Neural progenitor cell (in vitro differentiated cells): ENCODE data around the gene OR5H14. TPM values are rescaled to one million over a fixed set of nuclear protein-coding genes. Genes with fewer than 3 reads are reported as not detected.

Experiments used
- DNase-seq: peaks from one replicate; pipeline ENCODE4 v3.0.0-alpha.2; 2016; ENCODE audit warnings: low spot score
- H2AFZ ChIP-seq: fragments of 200-600 bp; sonication (generic); replicated peaks from 2 replicates; pipeline ENCODE4 v1.6.1; 2016; ENCODE audit warnings: antibody characterized with exemption
- H3F3A ChIP-seq: fragments of 200-600 bp; sonication (generic); 2 replicates; pipeline ENCODE4 v1.6.1; 2016; ENCODE audit warnings: antibody characterized with exemption, low read depth
- H3K27ac ChIP-seq: fragments of 200-600 bp; sonication (generic); 2 replicates; pipeline ENCODE4 v1.5.1; 2016; ENCODE audit warnings: mild to moderate bottlenecking
- H3K27me3 ChIP-seq: fragments of 200-600 bp; sonication (generic); 2 replicates; pipeline ENCODE4 v1.6.1; 2016; ENCODE audit warnings: mild to moderate bottlenecking, moderate library complexity
- H3K36me3 ChIP-seq: fragments of 200-600 bp; sonication (generic); 2 replicates; pipeline ENCODE4 v1.5.1; 2016
- H3K4me1 ChIP-seq: fragments of 200-600 bp; sonication (generic); 2 replicates; pipeline ENCODE4 v1.6.1; 2016; ENCODE audit warnings: mixed run types
- H3K4me2 ChIP-seq: fragments of 200-600 bp; sonication (generic); 2 replicates; pipeline ENCODE4 v1.6.1; 2016
- H3K4me3 ChIP-seq: fragments of 200-600 bp; sonication (generic); 2 replicates; pipeline ENCODE4 v1.5.1; 2016
- H3K79me2 ChIP-seq: fragments of 200-600 bp; sonication (generic); 2 replicates; pipeline ENCODE4 v1.6.1; 2016; ENCODE audit warnings: low read depth
- H3K9ac ChIP-seq: fragments of 200-600 bp; sonication (generic); 2 replicates; pipeline ENCODE4 v1.6.1; 2016
- H3K9me3 ChIP-seq: fragments of 200-600 bp; sonication (generic); 2 replicates; pipeline ENCODE4 v1.5.1; 2016; ENCODE audit warnings: low read depth
- H4K20me1 ChIP-seq: fragments of 200-600 bp; sonication (generic); 2 replicates; pipeline ENCODE4 v1.6.1; 2016; ENCODE audit warnings: low read depth
- H3K27ac Mint-ChIP-seq: 3 replicates; pipeline ENCODE4 v1.8.0; 2021; ENCODE audit warnings: mixed read lengths
- H3K27me3 Mint-ChIP-seq: 2 replicates; pipeline ENCODE4 v1.8.0; 2022; ENCODE audit warnings: low read depth, mild to moderate bottlenecking, inconsistent platforms, moderate library complexity, mixed read lengths; ENCODE audit not compliant: insufficient read depth
- H3K36me3 Mint-ChIP-seq: 3 replicates; pipeline ENCODE4 v1.8.0; 2021; ENCODE audit warnings: mixed read lengths
- H3K4me1 Mint-ChIP-seq: 3 replicates; pipeline ENCODE4 v1.8.0; 2021; ENCODE audit warnings: mixed read lengths
- H3K4me3 Mint-ChIP-seq: 3 replicates; pipeline ENCODE4 v1.8.0; 2021; ENCODE audit warnings: mild to moderate bottlenecking, moderate library complexity, mixed read lengths
- H3K9me3 Mint-ChIP-seq: 3 replicates; pipeline ENCODE4 v1.8.0; 2020; ENCODE audit warnings: mixed read lengths
- CTCF ChIP-seq: fragments of 200-600 bp; sonication (generic); IDR thresholded peaks from 2 replicates; pipeline ENCODE4 v1.5.1; 2017; ENCODE audit warnings: antibody characterized with exemption, mild to moderate bottlenecking
- EZH2 ChIP-seq: fragments of 200-600 bp; sonication (generic); IDR thresholded peaks from 2 replicates; pipeline ENCODE4 v1.6.1; 2017; ENCODE audit warnings: antibody characterized with exemption, mild to moderate bottlenecking, moderate library complexity
- EZH2phosphoT487 ChIP-seq: fragments of 200-600 bp; sonication (generic); IDR thresholded peaks from 2 replicates; pipeline ENCODE4 v1.6.1; 2017; ENCODE audit warnings: antibody characterized with exemption
- total RNA-seq: library from RNA; depleted of rRNA; stranded (reverse); fragments of >200 nt; gene quantifications from 2 replicates; pipeline ENCODE4 v1.2.3, GENCODE V29; 2015; ENCODE audit warnings: low replicate concordance

Gene OR5H14
- total RNA-seq, 1 donor from 2014 or later, result not detected

GRCh38 chr3:98180319-98180890 is 33.1 kb downstream of the OR5H14 start:
- peaks cover 5% of the 10 kb centered on the region for H3K9me3 Mint-ChIP-seq
- H3K27me3 Mint-ChIP-seq, result peaks cover 3% of the 10 kb centered on the region
- no peaks in the 10 kb centered on the region for H3K36me3 ChIP-seq
- no peaks in the 10 kb centered on the region for H4K20me1 ChIP-seq
- no peak overlapping the region for H3K4me2 ChIP-seq
- no peaks in the 10 kb centered on the region for H3K4me1 Mint-ChIP-seq
- H3K9me3 ChIP-seq, result no peaks in the 10 kb centered on the region
- H3K4me3 ChIP-seq, result no peak overlapping the region
- H3K27me3 ChIP-seq, result no peaks in the 10 kb centered on the region
- H3F3A ChIP-seq, result no peaks in the 10 kb centered on the region
- H2AFZ ChIP-seq, result no peak overlapping the region
- H3K27ac Mint-ChIP-seq, result no peak overlapping the region
- no peaks in the 10 kb centered on the region for H3K36me3 Mint-ChIP-seq
- TF ChIP-seq CTCF, result no peak
- no peak for TF ChIP-seq EZH2phosphoT487
- no peak for TF ChIP-seq EZH2
- no peaks in the 10 kb centered on the region for H3K79me2 ChIP-seq
- no peak for DNase-seq
- no peak overlapping the region for H3K4me3 Mint-ChIP-seq
- no peak overlapping the region for H3K9ac ChIP-seq
- no peak overlapping the region for H3K27ac ChIP-seq
- H3K4me1 ChIP-seq, result no peaks in the 10 kb centered on the region

- Histone ChIP-seq H3K9me3 (no peaks in the 10 kb centered on the region), H3K4me1 (no peaks in the 10 kb centered on the region), H3K9ac (no peak overlapping the region), H3K79me2 (no peaks in the 10 kb centered on the region), H2AFZ (no peak overlapping the region), H3K27ac (no peak overlapping the region), H3K36me3 (no peaks in the 10 kb centered on the region), H3F3A (no peaks in the 10 kb centered on the region), H3K4me3 (no peak overlapping the region), H4K20me1 (no peaks in the 10 kb centered on the region), H3K27me3 (no peaks in the 10 kb centered on the region), H3K4me2 (no peak overlapping the region)
- Mint-ChIP-seq H3K27ac (no peak overlapping the region), H3K27me3 (no peaks in the 10 kb centered on the region), H3K9me3 (peaks cover 3% of the 10 kb centered on the region), H3K36me3 (no peaks in the 10 kb centered on the region), H3K4me3 (no peak overlapping the region), H3K4me1 (no peaks in the 10 kb centered on the region)
- DNase-seq, result no peak
- TF ChIP-seq EZH2phosphoT487 (no peak), CTCF (no peak), EZH2 (no peak)
Observed at GRCh38 chr3:98182196-98182595, 34.9 kb downstream of the OR5H14 start.

GRCh38 chr3:98185180-98185579 is 37.9 kb downstream of the OR5H14 start:
- no peaks in the 10 kb centered on the region for H3K9me3 Mint-ChIP-seq
- H3F3A ChIP-seq, result no peaks in the 10 kb centered on the region
- no peak overlapping the region for H2AFZ ChIP-seq
- no peaks in the 10 kb centered on the region for H3K27me3 ChIP-seq
- no peak overlapping the region for H3K9ac ChIP-seq
- H3K27me3 Mint-ChIP-seq, result no peaks in the 10 kb centered on the region
- H3K27ac Mint-ChIP-seq, result no peak overlapping the region
- DNase-seq, result peak; percentile 40
- H3K4me1 Mint-ChIP-seq, result no peaks in the 10 kb centered on the region
- H3K36me3 Mint-ChIP-seq, result no peaks in the 10 kb centered on the region
- H3K36me3 ChIP-seq, result no peaks in the 10 kb centered on the region
- TF ChIP-seq EZH2phosphoT487 (no peak), CTCF (peak; percentile 43)
- H4K20me1 ChIP-seq, result no peaks in the 10 kb centered on the region
- no peaks in the 10 kb centered on the region for H3K9me3 ChIP-seq
- no peak overlapping the region for H3K4me3 ChIP-seq
- H3K4me2 ChIP-seq, result no peak overlapping the region
- H3K4me3 Mint-ChIP-seq, result no peak overlapping the region
- H3K79me2 ChIP-seq, result no peaks in the 10 kb centered on the region
- H3K27ac ChIP-seq, result no peak overlapping the region
- no peaks in the 10 kb centered on the region for H3K4me1 ChIP-seq
